Activated CD8-positive, alpha-beta T cell treated with anti-CD3 and anti-CD28 coated beads for 36 hours (primary cell): ENCODE data around the gene ETNPPL. TPM values are rescaled to one million over a fixed set of nuclear protein-coding genes. Genes with fewer than 3 reads are reported as not detected.
"Not testable (repeated sequence)": the region's sequence is repeated elsewhere in the genome, so short reads cannot be mapped to it uniquely, and the experiment has no call there.

Experiments used
- ATAC-seq: fragments of 200-7000 bp; cut with Tn5 transposase; one replicate; pipeline ENCODE4 v1.10.0; 2021; ENCODE audit warnings: mild to moderate bottlenecking, moderate library complexity
- CTCF ChIA-PET: fragments of 350-600 bp; sonication (Branson Sonifier 250); formaldehyde crosslinking; loops from one replicate; lab custom pipeline; 2021; ENCODE audit warnings: antibody characterized with exemption; lab: Charles Lee
- POLR2A ChIA-PET: fragments of 350-600 bp; sonication (Branson Sonifier 250); formaldehyde crosslinking; loops from one replicate; lab custom pipeline; 2021; ENCODE audit warnings: antibody characterized with exemption; lab: Charles Lee
- DNase-seq: peaks from one replicate; pipeline ENCODE4 v3.0.0-alpha.2; 2020
- H3K27ac Mint-ChIP-seq: one replicate; pipeline ENCODE4 v1.8.0; 2021; ENCODE audit warnings: mild to moderate bottlenecking, mixed read lengths
- H3K27me3 Mint-ChIP-seq: one replicate; pipeline ENCODE4 v1.8.0; 2021; ENCODE audit warnings: mixed read lengths
- H3K36me3 Mint-ChIP-seq: one replicate; pipeline ENCODE4 v1.8.0; 2021; ENCODE audit warnings: low read depth, mixed read lengths
- H3K4me1 Mint-ChIP-seq: one replicate; pipeline ENCODE4 v1.8.0; 2021; ENCODE audit warnings: low read depth, mixed read lengths
- H3K4me3 Mint-ChIP-seq: one replicate; pipeline ENCODE4 v1.8.0; 2021; ENCODE audit warnings: mild to moderate bottlenecking, moderate library complexity, mixed read lengths
- H3K9me3 Mint-ChIP-seq: one replicate; pipeline ENCODE4 v1.8.0; 2021; ENCODE audit warnings: mixed read lengths
- intact Hi-C: fragments of 100-400 bp; cut with micrococcal nuclease; formaldehyde crosslinking; loops from one replicate; pipeline ENCODE4 v1.10.0; 2022
- total RNA-seq, 2 experiments: library from RNA; stranded (reverse); gene quantifications; one replicate each; pipeline ENCODE4 v1.2.3, GENCODE V29; 2021
- TF ChIP-seq, protein P1 (sequence below): fragments of 200-600 bp; IDR thresholded peaks from one replicate; pipeline ENCODE4 v1.8.0; 2022; ENCODE audit warnings: antibody characterized with exemption, mild to moderate bottlenecking

The ETNPPL gene
- total RNA-seq, 2 experiments from 2014 or later = not detected

DNA sequence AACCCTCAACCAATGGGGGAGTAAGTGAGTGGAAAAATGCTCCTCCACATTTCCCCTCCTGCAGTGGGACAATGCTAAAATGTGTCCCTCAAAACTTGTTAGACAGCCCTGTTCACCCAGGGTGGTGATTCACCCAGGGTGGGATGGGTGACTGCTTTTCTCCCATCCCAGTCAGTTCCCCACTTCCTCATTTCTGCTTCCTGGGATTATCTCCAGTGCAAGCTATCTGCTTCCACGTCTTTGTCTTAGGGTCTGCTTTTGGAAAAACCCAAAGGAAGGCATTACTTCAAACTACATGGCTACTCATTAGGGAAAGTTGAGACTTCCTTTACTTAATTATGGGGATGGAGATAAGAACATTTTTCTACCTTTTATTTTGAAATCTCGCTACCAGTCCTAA, 45.5 kb downstream of the ETNPPL start:
- Mint-ChIP-seq H3K36me3 (no peaks in the 10 kb centered on the region), H3K9me3 (no peaks in the 10 kb centered on the region), H3K4me3 (no peak overlapping the region), H3K27me3 (no peaks in the 10 kb centered on the region), H3K27ac (no peak overlapping the region), H3K4me1 (no peaks in the 10 kb centered on the region)
- intact Hi-C loops = no loop called here
- DNase-seq (no peak), ATAC-seq (no peak)
- TF ChIP-seq, protein P1, sequence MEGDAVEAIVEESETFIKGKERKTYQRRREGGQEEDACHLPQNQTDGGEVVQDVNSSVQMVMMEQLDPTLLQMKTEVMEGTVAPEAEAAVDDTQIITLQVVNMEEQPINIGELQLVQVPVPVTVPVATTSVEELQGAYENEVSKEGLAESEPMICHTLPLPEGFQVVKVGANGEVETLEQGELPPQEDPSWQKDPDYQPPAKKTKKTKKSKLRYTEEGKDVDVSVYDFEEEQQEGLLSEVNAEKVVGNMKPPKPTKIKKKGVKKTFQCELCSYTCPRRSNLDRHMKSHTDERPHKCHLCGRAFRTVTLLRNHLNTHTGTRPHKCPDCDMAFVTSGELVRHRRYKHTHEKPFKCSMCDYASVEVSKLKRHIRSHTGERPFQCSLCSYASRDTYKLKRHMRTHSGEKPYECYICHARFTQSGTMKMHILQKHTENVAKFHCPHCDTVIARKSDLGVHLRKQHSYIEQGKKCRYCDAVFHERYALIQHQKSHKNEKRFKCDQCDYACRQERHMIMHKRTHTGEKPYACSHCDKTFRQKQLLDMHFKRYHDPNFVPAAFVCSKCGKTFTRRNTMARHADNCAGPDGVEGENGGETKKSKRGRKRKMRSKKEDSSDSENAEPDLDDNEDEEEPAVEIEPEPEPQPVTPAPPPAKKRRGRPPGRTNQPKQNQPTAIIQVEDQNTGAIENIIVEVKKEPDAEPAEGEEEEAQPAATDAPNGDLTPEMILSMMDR = no peak
- CTCF ChIA-PET = no interaction called here
- POLR2A ChIA-PET = no interaction called here

DNA sequence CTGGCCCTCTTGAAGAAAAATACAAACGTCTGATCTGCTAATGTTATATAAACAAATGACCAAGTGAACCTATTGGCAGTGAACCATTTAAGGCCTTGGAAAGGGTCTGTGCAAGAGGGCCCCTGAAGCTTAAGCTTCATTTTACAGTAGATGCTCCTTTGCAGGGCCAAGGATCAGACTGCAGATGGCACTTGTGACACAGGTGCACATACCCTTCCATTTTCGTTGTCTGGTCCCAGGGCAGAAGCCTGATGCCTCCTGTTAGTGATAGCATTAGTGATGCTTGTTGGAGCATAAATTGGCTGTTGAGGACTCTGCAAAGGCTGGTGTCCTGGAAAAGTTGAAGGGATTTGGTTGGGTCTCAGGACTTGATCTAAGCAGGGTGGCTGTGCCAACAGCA, 46.5 kb downstream of the ETNPPL start:
- H3K4me1 Mint-ChIP-seq = no peaks in the 10 kb centered on the region
- ATAC-seq (no peak), DNase-seq (no peak)
- CTCF ChIA-PET = no interaction called here
- H3K4me3 Mint-ChIP-seq = no peak overlapping the region
- POLR2A ChIA-PET = no interaction called here
- TF ChIP-seq, protein P1 = no peak
- no peaks in the 10 kb centered on the region for H3K27me3 Mint-ChIP-seq
- H3K9me3 Mint-ChIP-seq = no peaks in the 10 kb centered on the region
- no peaks in the 10 kb centered on the region for H3K36me3 Mint-ChIP-seq
- intact Hi-C loops = no loop called here
- H3K27ac Mint-ChIP-seq = no peak overlapping the region

DNA sequence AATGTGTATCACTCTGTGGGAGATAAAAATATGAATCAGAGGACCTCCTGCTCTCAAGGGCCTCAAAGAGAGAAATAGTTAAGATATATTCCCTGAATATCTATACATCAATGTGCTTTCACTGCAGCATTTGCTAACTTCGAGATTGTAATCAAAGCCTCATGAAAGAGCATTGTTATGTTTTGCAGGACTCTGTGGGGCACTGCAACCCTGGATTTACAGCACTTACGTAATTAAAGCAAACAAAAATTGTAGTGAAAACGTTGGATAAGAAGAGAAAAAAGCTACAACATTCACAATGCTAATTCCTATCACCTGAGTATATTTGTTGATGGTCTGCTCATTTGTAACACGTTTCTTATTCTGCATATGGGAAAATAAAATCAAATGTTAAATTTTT, 48.0 kb downstream of the ETNPPL start:
- TF ChIP-seq, protein P1 = no peak
- Mint-ChIP-seq H3K4me1 (no peaks in the 10 kb centered on the region), H3K36me3 (no peaks in the 10 kb centered on the region), H3K27me3 (no peaks in the 10 kb centered on the region), H3K4me3 (no peak overlapping the region), H3K27ac (no peak overlapping the region), H3K9me3 (no peaks in the 10 kb centered on the region)
- intact Hi-C loops = no loop called here
- DNase-seq (no peak), ATAC-seq (no peak)
- CTCF ChIA-PET = interaction anchor here (0.9 kb wide), 1 partner anchor 27 kb away, joined by 3 read pairs; no protein-coding TSS in a partner anchor
- POLR2A ChIA-PET = no interaction called here

DNA sequence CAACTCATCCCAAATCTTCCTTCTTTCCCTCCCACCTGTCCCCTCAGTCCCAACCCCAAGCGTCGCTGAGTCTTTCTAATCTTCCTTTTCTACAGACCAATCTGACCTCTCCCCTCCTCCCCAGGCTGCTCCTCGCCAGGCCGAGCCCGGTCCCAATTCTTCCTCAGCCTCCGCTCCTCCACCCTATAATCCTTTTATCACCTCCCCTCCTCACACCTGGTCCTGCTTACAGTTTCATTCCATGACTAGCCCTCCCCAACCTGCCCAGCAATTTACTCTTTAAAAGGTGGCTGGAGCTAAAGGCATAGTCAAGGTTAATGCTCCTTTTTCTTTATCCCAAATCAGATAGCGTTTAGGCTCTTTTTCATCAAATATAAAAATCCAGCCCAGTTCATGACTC, 52.3 kb downstream of the ETNPPL start:
- ATAC-seq, DNase-seq, intact Hi-C loops, H3K9me3 Mint-ChIP-seq, H3K4me3 Mint-ChIP-seq, H3K27ac Mint-ChIP-seq, H3K36me3 Mint-ChIP-seq, H3K27me3 Mint-ChIP-seq, H3K4me1 Mint-ChIP-seq, CTCF ChIA-PET, POLR2A ChIA-PET: not testable (repeated sequence)

DNA sequence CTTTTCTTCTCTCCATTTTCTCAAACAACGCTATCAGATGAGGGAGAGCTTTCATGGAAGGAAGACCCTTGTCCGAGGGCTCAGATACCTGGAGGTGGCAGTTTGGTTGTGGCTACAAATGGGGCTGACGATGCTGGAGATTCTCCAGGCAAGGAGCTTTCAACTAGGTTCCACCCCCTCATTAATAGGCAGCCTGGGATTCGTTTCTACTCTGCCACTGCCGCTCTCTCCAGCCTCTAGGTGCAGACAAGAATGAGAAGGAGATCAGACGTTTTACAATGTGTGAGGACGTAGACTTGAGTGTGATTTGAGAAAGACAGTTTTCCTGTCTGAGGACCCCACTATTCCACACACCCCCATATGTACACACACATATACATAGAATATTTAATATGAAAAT, 53.1 kb downstream of the ETNPPL start:
- no peak for DNase-seq
- Mint-ChIP-seq H3K27ac (no peak overlapping the region), H3K27me3 (no peaks in the 10 kb centered on the region), H3K4me3 (no peak overlapping the region), H3K36me3 (no peaks in the 10 kb centered on the region), H3K4me1 (no peaks in the 10 kb centered on the region), H3K9me3 (no peaks in the 10 kb centered on the region)
- CTCF ChIA-PET = no interaction called here
- no peak for ATAC-seq
- intact Hi-C loops = no loop called here
- TF ChIP-seq, protein P1 = no peak
- POLR2A ChIA-PET = no interaction called here

DNA sequence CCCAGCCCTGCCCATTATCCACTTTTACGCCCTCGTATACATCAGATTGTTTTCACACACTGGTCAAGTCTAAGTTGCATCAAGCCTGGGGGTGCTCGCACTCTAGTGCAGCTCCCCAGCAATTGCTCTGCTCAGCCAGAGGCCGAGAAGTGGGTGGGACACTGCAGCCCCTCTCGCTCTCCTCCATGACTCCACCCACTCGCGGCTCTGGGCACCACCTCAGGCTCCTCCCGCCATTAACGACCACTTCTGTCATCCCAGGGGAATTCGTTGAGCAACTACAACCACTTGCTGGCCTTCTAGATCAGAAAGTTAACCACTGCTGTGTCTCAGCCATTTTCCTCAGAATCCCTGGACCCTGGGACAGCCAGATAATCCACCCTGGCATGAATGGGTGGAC, 53.6 kb downstream of the ETNPPL start:
- Mint-ChIP-seq H3K4me3 (no peak overlapping the region), H3K36me3 (no peaks in the 10 kb centered on the region), H3K9me3 (no peaks in the 10 kb centered on the region), H3K4me1 (no peaks in the 10 kb centered on the region), H3K27ac (no peak overlapping the region), H3K27me3 (no peaks in the 10 kb centered on the region)
- ChIA-PET POLR2A (no interaction called here), CTCF (no interaction called here)
- TF ChIP-seq, protein P1 = no peak
- ATAC-seq (no peak), DNase-seq (no peak)
- intact Hi-C loops = no loop called here
